ENCODE data around the gene OTOGL.

- TF ChIP-seq, protein P1, sequence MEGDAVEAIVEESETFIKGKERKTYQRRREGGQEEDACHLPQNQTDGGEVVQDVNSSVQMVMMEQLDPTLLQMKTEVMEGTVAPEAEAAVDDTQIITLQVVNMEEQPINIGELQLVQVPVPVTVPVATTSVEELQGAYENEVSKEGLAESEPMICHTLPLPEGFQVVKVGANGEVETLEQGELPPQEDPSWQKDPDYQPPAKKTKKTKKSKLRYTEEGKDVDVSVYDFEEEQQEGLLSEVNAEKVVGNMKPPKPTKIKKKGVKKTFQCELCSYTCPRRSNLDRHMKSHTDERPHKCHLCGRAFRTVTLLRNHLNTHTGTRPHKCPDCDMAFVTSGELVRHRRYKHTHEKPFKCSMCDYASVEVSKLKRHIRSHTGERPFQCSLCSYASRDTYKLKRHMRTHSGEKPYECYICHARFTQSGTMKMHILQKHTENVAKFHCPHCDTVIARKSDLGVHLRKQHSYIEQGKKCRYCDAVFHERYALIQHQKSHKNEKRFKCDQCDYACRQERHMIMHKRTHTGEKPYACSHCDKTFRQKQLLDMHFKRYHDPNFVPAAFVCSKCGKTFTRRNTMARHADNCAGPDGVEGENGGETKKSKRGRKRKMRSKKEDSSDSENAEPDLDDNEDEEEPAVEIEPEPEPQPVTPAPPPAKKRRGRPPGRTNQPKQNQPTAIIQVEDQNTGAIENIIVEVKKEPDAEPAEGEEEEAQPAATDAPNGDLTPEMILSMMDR (IDR thresholded peaks at IDR 0.05), result no peak
- TF ChIP-seq POLR2A (IDR thresholded peaks at IDR 0.05) (no peak), EP300 (IDR thresholded peaks at IDR 0.05) (no peak)
Measured at GRCh38 chr12:80264891-80265290, 165.6 kb downstream of the OTOGL start.

Data from tibial nerve (tissue), 4 donors.